A549 (cell line): ENCODE results near the gene RGL1. TPM values are rescaled to one million over a fixed set of nuclear protein-coding genes. Genes with fewer than 3 reads are reported as not detected.

Experiments used
- ATAC-seq, 2 experiments: fragments of 200-7000 bp in 1 of 2; fragments of >200 bp in 1 of 2; cut with Nextera tagmentation in 1 of 2; cut with Tn5 transposase in 1 of 2; 3 replicates each; pipeline versions ENCODE4 v1.8.0 to v1.9.1; 2018 to 2020; ENCODE audit warnings: mild to moderate bottlenecking in 1 of 2, moderate library complexity in 1 of 2
- CTCF ChIA-PET: fragments of 300-600 bp; sonication (Branson Sonifier 250); formaldehyde crosslinking; extraction: SDS; loops from one replicate; lab custom pipeline; 2021; ENCODE audit warnings: antibody characterized with exemption, inconsistent platforms; lab: Yijun Ruan, JAX
- POLR2A ChIA-PET: fragments of 350-600 bp; formaldehyde crosslinking; extraction: SDS; loops from one replicate; lab custom pipeline; 2021; ENCODE audit warnings: antibody characterized with exemption, inconsistent platforms; lab: Yijun Ruan, JAX
- DNase-seq, 2 experiments: peaks; one replicate each; pipeline versions ENCODE4 v3.0.0 to v3.0.0-alpha.2; 2011 to 2016; ENCODE audit warnings: low read depth in 1 of 2, low spot score in 1 of 2
- FAIRE-seq: peaks from 2 replicates; lab custom pipeline; 2011; peaks lifted over from hg19 to GRCh38; lab: Jason Lieb, UNC
- H3K27ac ChIP-seq, 2 experiments: fragments of >200 bp; sonication (Bioruptor Twin); formaldehyde crosslinking; 3 replicates each; pipeline ENCODE4 v1.5.1; 2016 to 2017
- H3K4me1 ChIP-seq: fragments of >200 bp; sonication (Bioruptor Twin); formaldehyde crosslinking; 3 replicates; pipeline ENCODE4 v1.6.1; 2016
- H3K4me2 ChIP-seq: fragments of >200 bp; sonication (Bioruptor Twin); formaldehyde crosslinking; 3 replicates; pipeline ENCODE4 v1.6.1; 2016
- H3K4me3 ChIP-seq: fragments of >200 bp; sonication (Bioruptor Twin); formaldehyde crosslinking; 3 replicates; pipeline ENCODE4 v1.5.1; 2016
- H3K9me3 ChIP-seq: fragments of >200 bp; sonication (Bioruptor Twin); formaldehyde crosslinking; 3 replicates; pipeline ENCODE4 v1.6.1; 2016
- BCL3 ChIP-seq: fragments of >200 bp; sonication (Bioruptor Twin); formaldehyde crosslinking; IDR thresholded peaks from 3 replicates; pipeline ENCODE4 v1.6.1; 2016
- CBX2 ChIP-seq: fragments of 200-600 bp; sonication (generic); IDR thresholded peaks from 2 replicates; pipeline ENCODE4 v1.6.1; 2016; ENCODE audit warnings: low read depth, mild to moderate bottlenecking, borderline replicate concordance
- CBX8 ChIP-seq: fragments of 200-600 bp; sonication (generic); IDR thresholded peaks from 2 replicates; pipeline ENCODE4 v1.6.1; 2016
- CEBPB ChIP-seq, 2 experiments: fragments of >200 bp in 1 of 2; sonication (Bioruptor Twin) in 1 of 2; formaldehyde crosslinking in 1 of 2; IDR thresholded peaks; 2 replicates each; pipeline ENCODE4 v1.6.1; 2012 to 2016
- E2F6 ChIP-seq: IDR thresholded peaks from 2 replicates; pipeline ENCODE4 v1.6.1; 2012; ENCODE audit warnings: low read depth, borderline replicate concordance
- EHF ChIP-seq: fragments of 250-450 bp; sonication (Bioruptor Pico); IDR thresholded peaks from 2 replicates; pipeline ENCODE4 v1.5.0; 2020; ENCODE audit warnings: mild to moderate bottlenecking
- EHMT2 ChIP-seq: fragments of 200-600 bp; sonication (generic); IDR thresholded peaks from 2 replicates; pipeline ENCODE4 v1.6.1; 2016; ENCODE audit warnings: antibody characterized with exemption, low read depth, mild to moderate bottlenecking, moderate library complexity
- ELK1 ChIP-seq: fragments of 150-350 bp; IDR thresholded peaks from 2 replicates; pipeline ENCODE4 v1.6.1; 2014; ENCODE audit warnings: low read depth, mild to moderate bottlenecking, low read length
- ESRRA ChIP-seq: fragments of 150-350 bp; IDR thresholded peaks from 2 replicates; pipeline ENCODE4 v1.6.1; 2014; ENCODE audit warnings: mild to moderate bottlenecking, low read length, borderline replicate concordance
- FOXS1 ChIP-seq: fragments of 250-450 bp; sonication (Bioruptor Pico); IDR thresholded peaks from 2 replicates; pipeline ENCODE4 v1.5.0; 2020; ENCODE audit warnings: mild to moderate bottlenecking, moderate library complexity
- HDAC2 ChIP-seq: fragments of 200-600 bp; sonication (generic); IDR thresholded peaks from 2 replicates; pipeline ENCODE4 v1.6.1; 2016
- HOXB5 ChIP-seq: fragments of 250-450 bp; sonication (Bioruptor Pico); IDR thresholded peaks from 2 replicates; pipeline ENCODE4 v1.5.0; 2020; ENCODE audit warnings: mild to moderate bottlenecking, moderate library complexity
- JUNB ChIP-seq: fragments of >200 bp; sonication (Bioruptor Twin); formaldehyde crosslinking; IDR thresholded peaks from 2 replicates; pipeline ENCODE4 v1.6.1; 2016
- KDM1A ChIP-seq: fragments of 200-600 bp; sonication (generic); IDR thresholded peaks from 2 replicates; pipeline ENCODE4 v1.6.1; 2016; ENCODE audit warnings: low read depth, mild to moderate bottlenecking
- MAFK ChIP-seq: fragments of 450-650 bp; IDR thresholded peaks from 2 replicates; pipeline ENCODE4 v1.6.1; 2014; ENCODE audit not compliant: partially characterized antibody
- MAZ ChIP-seq: fragments of 150-350 bp; IDR thresholded peaks from 2 replicates; pipeline ENCODE4 v1.6.1; 2014; ENCODE audit warnings: antibody characterized with exemption, low read depth, low read length, borderline replicate concordance
- NFE2L2 ChIP-seq: fragments of 150-350 bp; conservative IDR thresholded peaks from 2 replicates; pipeline ENCODE4 v1.6.1; 2014; ENCODE audit warnings: low read length
- PBX3 ChIP-seq: IDR thresholded peaks from 2 replicates; pipeline ENCODE4 v1.6.1; 2012
- PHF8 ChIP-seq: fragments of 200-600 bp; sonication (generic); IDR thresholded peaks from 2 replicates; pipeline ENCODE4 v1.6.1; 2016; ENCODE audit warnings: low read depth, mild to moderate bottlenecking, antibody characterized with exemption, moderate library complexity, borderline replicate concordance
- POLR2AphosphoS2 ChIP-seq: conservative IDR thresholded peaks from 2 replicates; pipeline ENCODE4 v1.6.1; 2012; ENCODE audit warnings: low read length, improper control_type of control experiment, inconsistent platforms
- RAD21 ChIP-seq, 2 experiments: fragments of >200 bp in 1 of 2; sonication (Bioruptor Twin) in 1 of 2; formaldehyde crosslinking in 1 of 2; IDR thresholded peaks in 1 of 2; conservative IDR thresholded peaks in 1 of 2; 2 replicates in 1 of 2; 3 replicates in 1 of 2; pipeline ENCODE4 v1.6.1; 2012 to 2018; ENCODE audit warnings: inconsistent platforms in 1 of 2
- RFX5 ChIP-seq: fragments of 450-650 bp; IDR thresholded peaks from 2 replicates; pipeline ENCODE4 v1.7.1; 2014; ENCODE audit warnings: antibody characterized with exemption, mild to moderate bottlenecking, moderate library complexity
- RNF2 ChIP-seq: fragments of 200-600 bp; sonication (generic); IDR thresholded peaks from 2 replicates; pipeline ENCODE4 v1.6.1; 2016; ENCODE audit warnings: low read depth, mild to moderate bottlenecking, antibody characterized with exemption, moderate library complexity, borderline replicate concordance
- SREBF2 ChIP-seq: fragments of 450-650 bp; IDR thresholded peaks from 2 replicates; pipeline ENCODE4 v1.6.1; 2014; ENCODE audit warnings: mild to moderate bottlenecking, moderate library complexity
- ZC3H11A ChIP-seq: fragments of 450-650 bp; IDR thresholded peaks from 2 replicates; pipeline ENCODE4 v1.6.1; 2014; ENCODE audit warnings: antibody characterized with exemption, mild to moderate bottlenecking
- ZFP36 ChIP-seq: fragments of 450-650 bp; IDR thresholded peaks from 2 replicates; pipeline ENCODE4 v1.6.1; 2014; ENCODE audit warnings: borderline replicate concordance; ENCODE audit not compliant: partially characterized antibody
- ZSCAN20 ChIP-seq: fragments of 250-450 bp; sonication (Bioruptor Pico); IDR thresholded peaks from 2 replicates; pipeline ENCODE4 v1.8.0; 2022; ENCODE audit warnings: mild to moderate bottlenecking, moderate library complexity
- polyA plus RNA-seq, 4 experiments: library from polyadenylated mRNA; depleted of rRNA in 3 of 4; stranded (reverse); fragments of >200 nt; fragmentation: RNase III in 1 of 4; extraction: RNeasy Plus Mini Kit Qiagen cat#74134 plus additional on column Dnase treatment in 1 of 4; gene quantifications; 2 replicates in 3 of 4; 3 replicates in 1 of 4; pipeline ENCODE4 v1.2.3, GENCODE V29; 2011 to 2017

Gene RGL1
- polyA plus RNA-seq, 2 of the 4 experiments (the other 2 are of a cell fraction): 1.0 to 3.8 TPM

- no peak for TF ChIP-seq NFE2L2
- TF ChIP-seq RAD21 (conservative IDR thresholded peaks at IDR 0.05 in 1 of 2, IDR thresholded peaks at IDR 0.05 in 1 of 2): no peak
- TF ChIP-seq ELK1: no peak
- no peak for TF ChIP-seq SREBF2
- TF ChIP-seq EHMT2: no peak
- TF ChIP-seq POLR2AphosphoS2: no peak
- TF ChIP-seq KDM1A: no peak
- TF ChIP-seq RFX5: no peak
- no peak for TF ChIP-seq ZFP36
- TF ChIP-seq FOXS1 (CRISPR knock-in tag): no peak
These were observed 24.2 kb upstream of the RGL1 start (continued) for GRCh38 chr1:183780757-183781156.

- peaks cover 10% of the 10 kb centered on the region; the same call in 1 of the 3 replicates for H3K4me1 ChIP-seq
- CTCF ChIA-PET: interaction anchor here (2.6 kb wide), 1 partner anchor 14 kb away, joined by 6 read pairs; no protein-coding TSS in a partner anchor
- TF ChIP-seq PHF8 (no peak), ESRRA (no peak), ZC3H11A (no peak), RFX5 (no peak), HDAC2 (no peak), HOXB5 (CRISPR knock-in tag) (no peak), JUNB (no peak), PBX3 (no peak), CEBPB (IDR thresholded peaks at IDR 0.05) (no peak), ELK1 (no peak), BCL3 (no peak), EHF (no peak), E2F6 (no peak), MAZ (no peak), MAFK (no peak), CBX8 (no peak), ZSCAN20 (no peak), RNF2 (no peak), CBX2 (no peak)
- TF ChIP-seq, all 56 proteins: peak for 0
- FAIRE-seq (no peak), DNase-seq (no peak), ATAC-seq (no peak)
- no peak overlapping the region for H3K4me2 ChIP-seq
- H3K4me3 ChIP-seq: no peak overlapping the region
- H3K9me3 ChIP-seq: no peaks in the 10 kb centered on the region
- no peak overlapping the region for H3K27ac ChIP-seq
- POLR2A ChIA-PET: no interaction called here
These were observed 21.6 kb upstream of the RGL1 start for GRCh38 chr1:183783342-183783741.
